ENCODE data around the gene IL36B.

Gene IL36B

DNA sequence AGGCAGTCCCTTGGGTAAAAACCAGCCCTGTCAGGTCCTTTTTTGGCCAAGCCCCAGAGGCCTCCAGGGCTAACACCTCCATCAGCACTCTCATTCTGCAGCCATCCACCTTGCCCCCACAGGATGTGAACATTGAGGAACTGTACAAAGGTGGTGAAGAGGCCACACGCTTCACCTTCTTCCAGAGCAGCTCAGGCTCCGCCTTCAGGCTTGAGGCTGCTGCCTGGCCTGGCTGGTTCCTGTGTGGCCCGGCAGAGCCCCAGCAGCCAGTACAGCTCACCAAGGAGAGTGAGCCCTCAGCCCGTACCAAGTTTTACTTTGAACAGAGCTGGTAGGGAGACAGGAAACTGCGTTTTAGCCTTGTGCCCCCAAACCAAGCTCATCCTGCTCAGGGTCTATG, 22.4 kb upstream of the IL36B start:
- no peak for DNase-seq (ENCODE audit: insufficient read length, low spot score)
- TF ChIP-seq, protein P1, sequence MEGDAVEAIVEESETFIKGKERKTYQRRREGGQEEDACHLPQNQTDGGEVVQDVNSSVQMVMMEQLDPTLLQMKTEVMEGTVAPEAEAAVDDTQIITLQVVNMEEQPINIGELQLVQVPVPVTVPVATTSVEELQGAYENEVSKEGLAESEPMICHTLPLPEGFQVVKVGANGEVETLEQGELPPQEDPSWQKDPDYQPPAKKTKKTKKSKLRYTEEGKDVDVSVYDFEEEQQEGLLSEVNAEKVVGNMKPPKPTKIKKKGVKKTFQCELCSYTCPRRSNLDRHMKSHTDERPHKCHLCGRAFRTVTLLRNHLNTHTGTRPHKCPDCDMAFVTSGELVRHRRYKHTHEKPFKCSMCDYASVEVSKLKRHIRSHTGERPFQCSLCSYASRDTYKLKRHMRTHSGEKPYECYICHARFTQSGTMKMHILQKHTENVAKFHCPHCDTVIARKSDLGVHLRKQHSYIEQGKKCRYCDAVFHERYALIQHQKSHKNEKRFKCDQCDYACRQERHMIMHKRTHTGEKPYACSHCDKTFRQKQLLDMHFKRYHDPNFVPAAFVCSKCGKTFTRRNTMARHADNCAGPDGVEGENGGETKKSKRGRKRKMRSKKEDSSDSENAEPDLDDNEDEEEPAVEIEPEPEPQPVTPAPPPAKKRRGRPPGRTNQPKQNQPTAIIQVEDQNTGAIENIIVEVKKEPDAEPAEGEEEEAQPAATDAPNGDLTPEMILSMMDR (IDR thresholded peaks at IDR 0.05; ENCODE audit: insufficient read depth, missing control alignments), result no peak
- no peak for FAIRE-seq

DNA sequence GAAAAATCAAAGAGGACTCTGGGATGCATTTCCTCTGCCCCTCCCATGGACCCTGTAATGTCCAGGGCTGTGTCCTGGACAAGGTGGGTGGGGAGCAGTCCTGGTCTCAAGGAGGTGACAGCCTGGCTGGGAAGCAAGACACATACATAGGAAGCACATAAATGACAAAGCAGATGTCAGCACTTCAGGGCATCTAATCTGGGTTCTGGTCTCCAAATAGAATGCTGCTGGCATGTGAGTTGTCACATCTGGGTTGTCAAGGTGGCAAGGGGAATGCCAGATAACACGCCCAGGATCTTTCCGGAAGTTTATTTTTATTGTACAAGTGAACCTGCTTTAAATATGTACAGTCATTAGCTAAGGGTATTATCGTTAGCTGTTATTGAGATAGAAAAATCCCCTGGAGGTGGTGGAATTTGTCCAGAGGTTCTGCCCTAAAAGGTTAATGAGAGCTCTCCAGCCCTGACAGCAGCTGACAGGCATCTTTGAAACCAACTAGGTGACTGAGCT, 20.7 kb upstream of the IL36B start:
- FAIRE-seq (no peak), DNase-seq (ENCODE audit: insufficient read length, low spot score) (no peak)
- TF ChIP-seq, protein P1 (IDR thresholded peaks at IDR 0.05; ENCODE audit: insufficient read depth, missing control alignments), result no peak

DNA sequence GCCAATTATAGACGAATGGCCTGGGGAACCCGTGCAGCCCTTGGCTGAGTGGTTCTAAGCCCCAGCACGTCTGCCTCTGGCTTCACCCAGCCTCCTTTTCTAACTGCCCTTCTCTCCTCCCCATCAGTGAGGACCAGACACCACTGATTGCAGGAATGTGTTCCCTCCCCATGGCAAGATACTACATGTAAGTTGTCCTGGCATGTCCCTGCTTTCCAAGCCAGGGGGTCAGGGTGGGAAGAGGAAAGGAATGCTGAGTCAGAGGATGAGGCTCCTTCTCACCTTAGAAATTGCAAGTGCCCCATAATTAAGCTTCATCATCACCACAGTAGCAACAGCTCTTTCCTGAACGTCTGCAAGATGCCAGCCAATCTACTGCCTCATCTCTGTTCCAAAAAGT, 19.9 kb upstream of the IL36B start:
- TF ChIP-seq, protein P1 (IDR thresholded peaks at IDR 0.05; ENCODE audit: insufficient read depth, missing control alignments), result no peak
- no peak for DNase-seq (ENCODE audit: insufficient read length, low spot score)
- no peak for FAIRE-seq

DNA sequence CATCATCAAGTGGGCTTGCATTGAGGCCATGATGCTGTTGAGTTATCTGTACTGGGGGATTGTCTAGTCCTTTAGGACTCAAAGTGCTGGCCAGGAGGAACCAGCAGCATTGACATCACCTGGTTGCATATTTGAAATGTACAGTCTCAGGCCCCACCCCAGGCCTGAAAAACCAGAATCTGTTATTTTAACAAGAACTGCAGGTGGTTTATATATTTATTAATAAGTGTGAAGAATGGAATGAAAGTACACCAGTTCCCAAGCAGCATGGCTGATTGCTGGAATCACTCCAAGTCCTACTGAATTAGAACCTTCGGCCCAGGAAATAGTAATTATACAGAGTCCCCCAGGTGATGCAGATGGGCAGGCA, 17.9 kb upstream of the IL36B start:
- no peak for FAIRE-seq
- TF ChIP-seq, protein P1 (IDR thresholded peaks at IDR 0.05; ENCODE audit: insufficient read depth, missing control alignments), result no peak
- no peak for DNase-seq (ENCODE audit: insufficient read length, low spot score)

DNA sequence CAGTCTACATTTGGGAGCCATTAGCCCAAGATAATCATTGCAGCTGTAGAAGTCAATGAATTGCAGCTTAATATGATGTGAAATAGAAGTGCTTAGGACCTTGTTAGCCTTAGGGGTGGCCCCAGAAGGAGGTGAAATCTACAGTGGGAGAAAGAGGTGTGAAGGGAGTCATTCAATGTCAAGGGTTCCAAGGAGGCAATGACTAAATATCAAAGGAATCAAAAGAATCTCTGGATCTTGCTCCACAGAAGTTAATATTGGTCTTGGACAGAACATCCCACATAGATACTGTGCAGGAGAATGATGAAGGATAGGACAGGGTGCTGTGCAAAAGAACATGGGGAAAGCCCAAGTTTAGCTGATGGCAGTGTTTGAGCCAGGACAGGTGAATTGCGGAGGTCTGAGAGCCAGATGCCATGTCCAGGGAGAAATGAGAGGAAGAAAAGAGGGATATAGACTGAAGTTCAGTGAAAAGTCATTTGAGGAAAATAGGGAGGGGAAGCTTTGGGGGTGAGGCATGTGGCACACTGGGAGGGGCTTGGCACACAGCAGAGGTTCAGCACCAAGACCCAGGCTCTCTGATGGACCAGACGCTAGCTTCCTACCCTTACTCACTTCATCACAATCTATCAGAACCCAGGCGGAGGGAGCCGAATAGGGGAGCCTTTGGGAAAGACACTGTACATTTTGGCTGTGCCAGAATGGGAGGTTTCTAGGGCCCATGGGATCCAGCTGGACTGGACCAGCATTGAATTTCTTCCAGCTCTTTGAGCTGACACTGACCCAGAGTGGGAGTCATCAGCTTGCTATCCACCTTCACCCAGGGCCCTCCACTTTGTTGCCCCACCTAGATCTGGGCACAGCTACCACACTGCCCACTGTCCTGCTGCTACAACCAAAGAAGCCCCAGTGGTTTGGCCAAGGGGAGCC, 17.3 kb upstream of the IL36B start:
- no peak for DNase-seq (ENCODE audit: insufficient read length, low spot score)

DNA sequence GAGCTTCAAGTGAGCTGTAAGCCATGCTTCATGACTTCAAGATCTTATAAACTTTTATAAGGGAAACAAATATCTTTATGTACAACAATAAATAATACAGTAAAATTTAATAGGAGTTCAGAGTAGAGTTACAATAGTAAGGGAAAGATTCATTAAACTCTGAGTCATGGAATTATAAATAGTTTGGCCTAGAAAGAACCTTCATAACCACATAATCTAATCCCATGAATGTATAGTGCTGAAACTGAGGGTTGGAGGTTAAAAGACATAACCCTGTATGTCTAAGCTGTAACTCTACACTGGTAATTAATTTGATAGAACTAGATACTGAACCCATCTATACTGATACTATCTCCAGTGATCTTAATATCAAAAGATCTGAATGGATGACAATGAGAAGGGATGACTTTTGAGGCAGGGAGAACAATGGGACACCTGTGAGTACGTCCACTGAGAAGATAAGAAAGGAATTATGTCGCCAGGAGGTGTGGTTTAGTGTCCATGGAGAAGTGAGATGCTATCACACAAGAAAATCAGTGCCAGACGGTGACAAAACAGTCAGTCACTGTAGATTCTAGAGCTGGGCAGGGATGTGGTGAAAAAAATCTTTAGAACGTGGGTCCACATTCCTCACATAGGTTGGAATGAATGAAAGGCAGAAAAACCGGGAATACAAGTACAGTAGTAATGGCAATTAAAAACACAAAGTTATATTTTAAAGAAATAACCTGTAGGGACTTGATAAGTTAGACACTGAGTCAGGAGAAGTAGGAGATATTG, 16.2 kb upstream of the IL36B start:
- DNase-seq (ENCODE audit: insufficient read length, low spot score) (no peak), FAIRE-seq (no peak)

More for the DNA sequence above, 17.3 kb upstream of the IL36B start:
- FAIRE-seq, result no peak
- TF ChIP-seq, protein P1 (IDR thresholded peaks at IDR 0.05; ENCODE audit: insufficient read depth, missing control alignments), result no peak

More for the DNA sequence above, 16.2 kb upstream of the IL36B start:
- TF ChIP-seq, protein P1 (IDR thresholded peaks at IDR 0.05; ENCODE audit: insufficient read depth, missing control alignments), result no peak

All from D721Med (cell line).